Prostate gland (tissue), 2 donors: ENCODE measurements around the gene WWOX.

Experiments used
- CTCF ChIP-seq, 4 experiments: fragments of 200-600 bp in 2 of 4; fragments of 450-650 bp in 2 of 4; sonication (generic) in 2 of 4; IDR thresholded peaks; 1 replicate in 3 of 4; 2 replicates in 1 of 4; pipeline ENCODE4 v1.5.1; 2016 to 2019; ENCODE audit warnings: antibody characterized with exemption in 4 of 4, mild to moderate bottlenecking in 2 of 4, moderate library complexity in 2 of 4
- POLR2A ChIP-seq: fragments of 450-650 bp; IDR thresholded peaks from one replicate; pipeline ENCODE4 v1.6.1; 2016; ENCODE audit warnings: antibody characterized with exemption, mild to moderate bottlenecking

- no peak for TF ChIP-seq POLR2A
- no peak for TF ChIP-seq CTCF (IDR thresholded peaks at IDR 0.05)
These were observed 6.1 kb downstream of the WWOX start for GRCh38 chr16:78105517-78105916.
